HFFc6 (cell line): Measurements from ENCODE around the gene C9orf153. TPM values are rescaled to one million over a fixed set of nuclear protein-coding genes. Genes with fewer than 3 reads are reported as not detected.

Experiments
- DNase-seq: peaks from one replicate; pipeline ENCODE4 v3.0.0-alpha.2; 2018
- H3K27ac Mint-ChIP-seq: 2 replicates; pipeline ENCODE4 v1.8.0; 2020; ENCODE audit warnings: mild to moderate bottlenecking, mixed read lengths
- H3K27me3 Mint-ChIP-seq: 2 replicates; pipeline ENCODE4 v1.8.0; 2021; ENCODE audit warnings: mild to moderate bottlenecking, moderate library complexity, mixed read lengths; ENCODE audit not compliant: insufficient read depth
- H3K36me3 Mint-ChIP-seq: 2 replicates; pipeline ENCODE4 v1.8.0; 2021; ENCODE audit warnings: low read depth, mixed read lengths
- H3K4me1 Mint-ChIP-seq: 2 replicates; pipeline ENCODE4 v1.8.0; 2020; ENCODE audit warnings: low read depth, mixed read lengths
- H3K4me3 Mint-ChIP-seq: 2 replicates; pipeline ENCODE4 v1.8.0; 2020; ENCODE audit warnings: mild to moderate bottlenecking, moderate library complexity, mixed read lengths
- H3K9me3 Mint-ChIP-seq: 2 replicates; pipeline ENCODE4 v1.8.0; 2020; ENCODE audit warnings: mild to moderate bottlenecking, mixed read lengths
- total RNA-seq, 6 experiments: library from RNA; stranded (reverse); fragmentation: NEBNext Ultra II Directional; extraction: Animal tissue kit (Norgen Biotek cat#: 25700); gene quantifications; 2 replicates in 1 of 6; 3 replicates in 5 of 6; pipeline ENCODE4 v1.2.3, GENCODE V29; 2021
- TF ChIP-seq, protein P1 (sequence below): fragments of 200-600 bp; sonication (generic); IDR thresholded peaks from 2 replicates; pipeline ENCODE4 v1.5.0; 2021; ENCODE audit warnings: antibody characterized with exemption, mild to moderate bottlenecking

Gene C9orf153
- total RNA-seq, 6 experiments from 2014 or later: not detected

DNA sequence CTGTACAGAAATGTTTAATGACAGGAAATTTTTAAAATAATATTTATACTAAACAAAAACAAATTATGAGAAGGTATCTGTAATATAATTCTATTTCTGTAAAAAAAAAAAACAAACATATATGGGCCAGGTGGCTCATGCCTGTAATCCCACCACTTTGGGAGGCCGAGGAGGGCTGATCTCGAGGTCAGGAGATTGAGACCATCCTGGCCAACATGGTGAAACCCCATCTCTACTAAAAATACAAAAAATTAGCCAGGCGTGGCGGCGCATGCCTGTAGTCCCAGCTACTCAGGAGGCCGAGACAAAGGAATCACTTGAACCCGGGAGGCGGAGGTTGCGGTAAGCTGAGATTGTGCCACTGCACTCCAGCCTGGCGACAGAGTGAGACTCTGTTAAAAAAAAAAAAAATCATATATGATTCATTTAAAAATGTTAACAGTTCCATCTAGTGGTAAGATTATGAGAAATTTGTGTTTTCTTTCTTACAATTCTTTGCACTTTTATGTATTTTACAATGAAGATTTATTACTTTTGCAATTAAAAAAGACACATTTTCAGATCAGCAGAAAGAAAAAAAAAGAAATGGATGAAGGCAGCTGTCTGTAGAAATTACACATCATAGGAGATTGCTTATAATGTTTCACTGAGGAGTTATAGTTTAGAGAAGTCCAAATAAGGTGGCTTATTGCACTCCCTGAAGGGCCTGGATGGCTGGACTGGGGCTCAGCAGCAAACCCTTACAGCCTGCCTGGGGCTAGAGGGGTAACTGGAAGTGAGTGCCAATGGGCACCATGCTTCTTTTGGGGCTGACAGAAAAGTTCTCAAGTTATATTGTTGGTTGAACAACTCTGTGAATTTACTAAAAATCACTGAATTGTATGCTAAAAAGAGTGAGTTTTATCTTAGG lies 20.3 kb downstream of the C9orf153 start:
- Mint-ChIP-seq H3K27ac (no peak overlapping the region), H3K9me3 (no peaks in the 10 kb centered on the region), H3K36me3 (no peaks in the 10 kb centered on the region), H3K4me1 (no peaks in the 10 kb centered on the region), H3K27me3 (no peaks in the 10 kb centered on the region), H3K4me3 (no peak overlapping the region)
- DNase-seq: no peak
- TF ChIP-seq, protein P1, sequence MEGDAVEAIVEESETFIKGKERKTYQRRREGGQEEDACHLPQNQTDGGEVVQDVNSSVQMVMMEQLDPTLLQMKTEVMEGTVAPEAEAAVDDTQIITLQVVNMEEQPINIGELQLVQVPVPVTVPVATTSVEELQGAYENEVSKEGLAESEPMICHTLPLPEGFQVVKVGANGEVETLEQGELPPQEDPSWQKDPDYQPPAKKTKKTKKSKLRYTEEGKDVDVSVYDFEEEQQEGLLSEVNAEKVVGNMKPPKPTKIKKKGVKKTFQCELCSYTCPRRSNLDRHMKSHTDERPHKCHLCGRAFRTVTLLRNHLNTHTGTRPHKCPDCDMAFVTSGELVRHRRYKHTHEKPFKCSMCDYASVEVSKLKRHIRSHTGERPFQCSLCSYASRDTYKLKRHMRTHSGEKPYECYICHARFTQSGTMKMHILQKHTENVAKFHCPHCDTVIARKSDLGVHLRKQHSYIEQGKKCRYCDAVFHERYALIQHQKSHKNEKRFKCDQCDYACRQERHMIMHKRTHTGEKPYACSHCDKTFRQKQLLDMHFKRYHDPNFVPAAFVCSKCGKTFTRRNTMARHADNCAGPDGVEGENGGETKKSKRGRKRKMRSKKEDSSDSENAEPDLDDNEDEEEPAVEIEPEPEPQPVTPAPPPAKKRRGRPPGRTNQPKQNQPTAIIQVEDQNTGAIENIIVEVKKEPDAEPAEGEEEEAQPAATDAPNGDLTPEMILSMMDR: peak; percentile 67

DNA sequence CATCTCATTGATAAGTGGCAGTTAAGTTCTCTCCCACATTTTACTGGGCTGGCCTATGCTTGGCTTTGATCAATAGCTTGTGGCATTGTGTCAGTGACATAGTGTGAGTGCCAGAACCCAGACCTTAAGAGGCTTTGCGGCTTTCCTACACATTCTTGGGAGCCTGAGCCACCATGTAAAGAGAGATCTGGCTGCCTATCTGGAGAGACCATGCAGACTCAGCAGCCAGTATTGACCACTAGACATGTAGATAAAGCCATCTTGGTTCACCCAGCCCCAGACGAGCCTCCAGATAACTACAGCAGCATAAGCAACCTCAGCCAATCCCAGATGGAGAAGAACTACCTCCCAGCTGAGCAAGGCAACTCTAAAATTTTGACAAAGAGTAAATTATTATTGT lies 28.6 kb downstream of the C9orf153 start:
- Mint-ChIP-seq H3K9me3 (no peaks in the 10 kb centered on the region), H3K27me3 (peaks cover 2% of the 10 kb centered on the region), H3K36me3 (no peaks in the 10 kb centered on the region), H3K27ac (no peak overlapping the region), H3K4me3 (no peak overlapping the region), H3K4me1 (no peaks in the 10 kb centered on the region)
- no peak for DNase-seq
- TF ChIP-seq, protein P1: no peak

DNA sequence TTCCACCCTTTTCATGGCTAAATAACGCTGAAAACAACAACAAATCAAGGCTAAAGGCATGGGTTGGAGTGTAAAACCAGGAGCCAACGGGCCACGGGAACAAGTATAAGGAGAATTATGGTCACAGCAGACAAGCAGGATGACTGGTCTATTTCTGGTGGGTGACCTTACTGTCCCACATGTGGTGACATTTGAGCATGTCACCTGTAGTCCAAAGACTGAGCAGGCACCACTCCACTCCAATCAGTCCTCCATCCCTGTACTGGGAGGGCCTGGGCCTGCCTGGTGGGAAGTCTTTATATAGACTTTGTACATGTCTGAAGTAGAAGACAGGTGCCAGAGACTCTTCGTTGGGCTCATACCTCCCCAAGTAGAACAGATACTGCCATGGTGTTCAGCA lies 36.8 kb downstream of the C9orf153 start:
- DNase-seq: no peak
- H3K4me1 Mint-ChIP-seq: no peaks in the 10 kb centered on the region
- H3K36me3 Mint-ChIP-seq: no peaks in the 10 kb centered on the region
- peaks cover 12% of the 10 kb centered on the region for H3K27me3 Mint-ChIP-seq
- H3K9me3 Mint-ChIP-seq: no peaks in the 10 kb centered on the region
- TF ChIP-seq, protein P1: no peak
- no peak overlapping the region for H3K27ac Mint-ChIP-seq
- H3K4me3 Mint-ChIP-seq: no peak overlapping the region

DNA sequence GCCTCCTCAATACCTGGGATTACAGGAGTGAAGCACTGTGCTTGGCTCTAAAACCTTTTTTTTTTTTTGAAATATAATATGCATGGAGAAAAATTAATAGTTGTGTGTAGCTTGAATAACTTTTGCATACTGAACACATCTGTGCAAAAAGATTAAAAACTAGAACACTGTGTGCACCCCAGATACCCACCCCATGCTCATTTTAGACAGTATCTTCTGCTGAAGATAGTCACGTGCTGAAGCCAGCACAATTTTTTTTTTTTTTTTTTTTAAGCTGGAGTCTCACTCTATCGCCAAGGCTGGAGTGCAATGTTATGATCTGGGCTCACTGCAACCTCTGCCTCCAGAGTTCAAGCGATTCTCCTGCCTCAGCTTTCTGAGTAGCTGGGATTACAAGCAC lies 39.9 kb downstream of the C9orf153 start:
- DNase-seq: no peak
- peaks cover 12% of the 10 kb centered on the region for H3K27me3 Mint-ChIP-seq
- no peaks in the 10 kb centered on the region for H3K36me3 Mint-ChIP-seq
- H3K4me1 Mint-ChIP-seq: no peaks in the 10 kb centered on the region
- no peak overlapping the region for H3K4me3 Mint-ChIP-seq
- TF ChIP-seq, protein P1: no peak
- H3K27ac Mint-ChIP-seq: no peak overlapping the region
- no peaks in the 10 kb centered on the region for H3K9me3 Mint-ChIP-seq

DNA sequence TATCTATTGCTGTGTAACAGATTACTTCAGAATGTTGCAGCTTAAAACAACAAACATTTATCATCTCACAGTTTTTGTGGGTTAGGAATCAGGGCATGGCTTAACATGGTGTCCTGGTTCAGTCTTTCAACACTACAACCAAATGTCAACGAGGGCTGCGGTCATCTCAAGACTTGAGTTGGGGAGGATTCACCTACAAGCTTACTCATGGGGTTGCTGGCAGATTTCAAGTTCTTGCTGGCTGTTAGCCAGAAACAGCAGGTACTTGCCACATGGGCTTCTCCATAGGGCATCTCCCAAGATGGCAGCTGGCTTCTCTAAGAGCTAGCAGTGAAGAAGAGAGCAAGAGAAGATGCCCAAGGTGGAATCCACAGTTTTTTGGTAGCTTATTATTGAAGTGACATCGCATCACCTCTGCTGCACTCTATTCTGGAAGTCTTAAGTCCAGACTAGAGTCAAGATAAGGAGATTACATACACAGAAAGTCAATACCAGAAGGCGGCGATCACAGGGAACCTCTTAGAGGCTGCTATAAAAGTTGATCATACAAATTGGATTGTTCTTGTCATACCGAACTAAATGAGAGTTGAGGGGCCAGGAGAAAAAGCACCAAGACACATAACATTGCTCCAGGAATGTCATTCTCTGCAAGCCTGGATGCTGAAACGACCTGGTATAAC lies 42.2 kb downstream of the C9orf153 start:
- no peak overlapping the region for H3K27ac Mint-ChIP-seq
- DNase-seq: no peak
- H3K36me3 Mint-ChIP-seq: no peaks in the 10 kb centered on the region

More for the DNA sequence above, 42.2 kb downstream of the C9orf153 start:
- no peak overlapping the region for H3K4me3 Mint-ChIP-seq
- no peaks in the 10 kb centered on the region for H3K4me1 Mint-ChIP-seq
- peaks cover 3% of the 10 kb centered on the region for H3K27me3 Mint-ChIP-seq
- H3K9me3 Mint-ChIP-seq: no peaks in the 10 kb centered on the region
- TF ChIP-seq, protein P1: no peak
